Measurements from ENCODE around the gene NFYC.

- TF ChIP-seq TAF1 (IDR thresholded peaks at IDR 0.05; ENCODE audit: low read depth, low read length) (no peak), POLR2A (IDR thresholded peaks at IDR 0.05; ENCODE audit: low read depth, low read length) (no peak), POLR2AphosphoS5 (IDR thresholded peaks at IDR 0.05; ENCODE audit: low read depth, low read length) (no peak), SPI1 (IDR thresholded peaks at IDR 0.05; ENCODE audit: low read depth, low read length) (no peak), POU2F2 (IDR thresholded peaks at IDR 0.05; ENCODE audit: low read depth, low read length) (no peak), PAX5 (IDR thresholded peaks at IDR 0.05; ENCODE audit: insufficient read depth, low read length, severe bottlenecking) (no peak)
These were observed 1.9 kb downstream of the NFYC start for GRCh38 chr1:40693425-40693824.
